HG02798 (cell line): ENCODE data around the gene PCDHGA10.
A peak's percentile ranks its signal among the peaks of the same experiment; 100 is the strongest.
"Not testable (repeated sequence)": the region's sequence is repeated elsewhere in the genome, so short reads cannot be mapped to it uniquely, and the experiment has no call there.

ENCODE experiments used
- ATAC-seq: cut with Tn5 transposase; IDR thresholded peaks from one replicate; pipeline ENCODE4 v1.9.1; 2021; ENCODE audit warnings: mild to moderate bottlenecking; ENCODE audit not compliant: unreplicated experiment, poor library complexity

The PCDHGA10 gene

DNA sequence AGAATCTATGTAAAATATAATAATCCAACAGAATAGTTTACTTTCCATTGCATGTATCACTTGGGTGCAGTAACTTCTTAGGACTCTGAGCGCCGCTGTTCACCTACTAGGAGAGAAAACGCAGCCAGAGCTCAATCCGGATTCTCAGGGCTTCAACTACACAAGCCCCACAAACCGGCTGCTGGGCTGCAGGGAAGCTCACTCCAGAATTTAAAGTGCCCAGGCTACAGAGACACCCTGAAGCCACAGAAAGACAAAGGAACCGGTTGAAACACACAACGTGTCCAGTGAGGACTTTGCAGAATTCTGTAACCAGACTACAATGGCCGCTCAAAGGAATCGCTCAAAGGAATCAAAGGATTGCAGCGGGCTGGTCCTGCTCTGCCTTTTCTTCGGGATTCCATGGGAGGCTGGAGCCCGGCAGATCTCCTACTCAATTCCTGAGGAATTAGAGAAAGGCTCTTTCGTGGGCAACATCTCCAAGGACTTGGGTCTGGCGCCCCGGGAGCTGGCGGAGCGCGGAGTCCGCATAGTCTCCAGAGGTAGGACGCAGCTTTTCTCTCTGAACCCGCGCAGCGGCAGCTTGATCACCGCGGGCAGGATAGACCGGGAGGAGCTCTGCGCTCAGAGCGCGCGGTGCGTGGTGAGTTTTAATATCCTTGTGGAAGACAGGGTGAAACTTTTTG is at the start of gene PCDHGA10:
TSS of gene PCDHGA10 (plus strand) at position 134 of the 686 bp plus-strand sequence. CDS start at position 323, 189 bp downstream.
- ATAC-seq, result peak; percentile 69

DNA sequence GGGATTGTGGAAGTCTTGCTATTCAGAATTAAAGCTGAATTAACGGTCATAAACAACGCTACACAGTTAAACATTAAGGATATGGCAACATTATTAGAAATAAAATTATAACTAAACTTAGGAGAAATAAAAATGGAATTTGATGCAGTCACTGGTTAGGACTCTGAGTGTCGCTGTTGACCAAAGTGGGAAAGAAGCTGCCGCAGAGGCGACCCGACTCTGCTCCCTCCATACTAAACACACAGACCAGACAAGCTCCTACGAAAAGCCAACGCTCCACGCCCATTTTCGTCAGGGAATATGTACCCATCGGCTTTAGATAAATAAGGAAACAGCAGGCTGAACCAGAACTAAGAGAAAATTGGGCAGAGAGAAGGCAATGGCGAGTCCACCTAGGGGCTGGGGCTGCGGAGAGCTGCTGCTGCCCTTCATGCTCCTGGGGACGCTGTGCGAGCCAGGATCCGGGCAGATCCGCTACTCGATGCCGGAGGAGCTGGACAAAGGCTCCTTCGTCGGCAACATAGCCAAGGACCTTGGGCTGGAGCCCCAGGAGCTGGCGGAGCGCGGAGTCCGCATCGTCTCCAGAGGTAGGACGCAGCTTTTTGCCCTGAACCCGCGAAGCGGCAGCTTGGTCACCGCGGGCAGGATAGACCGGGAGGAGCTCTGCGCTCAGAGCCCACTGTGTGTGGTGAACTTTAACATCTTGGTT is 48.7 kb upstream of the PCDHGA10 start, which contains the start of gene PCDHGA5:
TSS of gene PCDHGA5 (plus strand) at position 211 of the 709 bp plus-strand sequence. CDS start at position 380, 169 bp downstream.
- ATAC-seq, result no peak

DNA sequence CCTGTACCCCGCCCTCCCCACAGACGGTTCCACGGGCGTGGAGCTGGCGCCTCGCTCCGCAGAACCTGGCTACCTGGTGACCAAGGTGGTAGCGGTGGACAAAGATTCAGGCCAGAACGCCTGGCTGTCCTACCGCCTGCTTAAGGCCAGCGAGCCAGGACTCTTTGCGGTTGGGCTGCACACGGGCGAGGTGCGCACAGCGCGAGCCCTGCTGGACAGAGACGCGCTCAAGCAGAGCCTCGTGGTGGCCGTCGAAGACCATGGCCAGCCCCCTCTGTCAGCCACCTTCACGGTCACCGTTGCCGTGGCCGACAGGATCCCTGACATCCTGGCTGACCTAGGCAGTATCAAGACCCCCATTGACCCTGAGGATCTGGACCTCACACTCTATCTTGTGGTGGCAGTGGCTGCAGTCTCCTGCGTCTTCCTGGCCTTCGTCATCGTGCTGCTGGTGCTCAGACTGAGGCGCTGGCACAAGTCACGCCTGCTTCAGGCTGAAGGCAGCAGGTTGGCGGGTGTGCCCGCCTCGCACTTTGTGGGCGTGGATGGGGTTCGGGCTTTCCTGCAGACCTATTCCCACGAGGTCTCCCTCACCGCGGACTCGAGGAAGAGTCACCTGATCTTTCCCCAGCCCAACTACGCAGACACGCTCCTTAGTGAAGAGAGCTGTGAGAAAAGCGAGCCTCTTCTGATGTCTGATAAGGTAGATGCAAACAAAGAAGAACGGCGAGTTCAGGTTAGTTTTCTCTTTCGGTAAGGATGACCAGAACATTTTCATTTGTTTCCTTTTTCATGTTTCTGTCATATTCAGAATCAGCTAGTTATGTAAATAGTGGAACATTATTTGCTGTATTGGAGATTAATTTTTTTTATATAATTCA is 46.5 kb upstream of the PCDHGA10 start:
- ATAC-seq, result no peak

DNA sequence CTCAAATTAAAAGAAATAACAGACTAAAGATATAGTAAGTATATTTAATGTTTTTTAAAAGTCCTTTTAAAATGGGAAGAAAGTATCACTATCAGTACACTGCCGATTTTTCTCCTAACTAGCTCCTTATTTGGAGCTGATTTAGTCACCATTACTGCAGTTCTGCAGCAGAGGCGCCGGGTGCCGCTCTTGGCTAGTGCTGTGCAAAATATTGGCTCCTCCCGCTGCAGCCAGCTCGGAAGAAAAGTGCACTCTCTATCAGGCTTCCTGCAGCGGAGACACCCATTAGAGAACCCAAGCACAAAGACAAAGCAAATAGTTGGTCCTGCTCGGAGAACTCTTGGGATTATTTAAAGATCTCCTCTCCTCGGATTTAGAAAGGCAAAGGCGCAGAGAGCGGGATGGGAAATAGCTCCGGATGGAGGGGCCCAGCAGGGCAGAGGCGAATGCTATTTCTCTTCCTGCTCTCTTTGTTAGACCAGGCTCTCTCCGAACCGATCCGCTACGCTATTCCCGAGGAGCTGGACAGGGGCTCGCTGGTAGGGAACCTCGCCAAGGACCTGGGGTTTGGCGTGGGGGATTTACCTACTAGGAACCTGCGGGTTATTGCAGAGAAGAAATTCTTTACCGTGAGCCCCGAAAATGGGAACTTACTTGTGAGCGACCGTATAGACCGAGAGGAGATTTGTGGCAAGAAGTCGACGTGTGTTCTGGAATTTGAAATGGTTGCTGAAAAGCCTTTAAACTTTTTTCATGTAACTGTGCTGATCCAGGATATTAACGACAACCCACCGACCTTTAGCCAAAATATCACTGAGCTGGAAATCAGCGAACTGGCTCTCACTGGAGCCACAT is 42.6 kb upstream of the PCDHGA10 start, which contains the start of gene PCDHGB3:
TSS of gene PCDHGB3 (plus strand) at position 249 of the 855 bp plus-strand sequence. CDS start at position 402, 153 bp downstream.
- ATAC-seq, result peak; percentile 91

DNA sequence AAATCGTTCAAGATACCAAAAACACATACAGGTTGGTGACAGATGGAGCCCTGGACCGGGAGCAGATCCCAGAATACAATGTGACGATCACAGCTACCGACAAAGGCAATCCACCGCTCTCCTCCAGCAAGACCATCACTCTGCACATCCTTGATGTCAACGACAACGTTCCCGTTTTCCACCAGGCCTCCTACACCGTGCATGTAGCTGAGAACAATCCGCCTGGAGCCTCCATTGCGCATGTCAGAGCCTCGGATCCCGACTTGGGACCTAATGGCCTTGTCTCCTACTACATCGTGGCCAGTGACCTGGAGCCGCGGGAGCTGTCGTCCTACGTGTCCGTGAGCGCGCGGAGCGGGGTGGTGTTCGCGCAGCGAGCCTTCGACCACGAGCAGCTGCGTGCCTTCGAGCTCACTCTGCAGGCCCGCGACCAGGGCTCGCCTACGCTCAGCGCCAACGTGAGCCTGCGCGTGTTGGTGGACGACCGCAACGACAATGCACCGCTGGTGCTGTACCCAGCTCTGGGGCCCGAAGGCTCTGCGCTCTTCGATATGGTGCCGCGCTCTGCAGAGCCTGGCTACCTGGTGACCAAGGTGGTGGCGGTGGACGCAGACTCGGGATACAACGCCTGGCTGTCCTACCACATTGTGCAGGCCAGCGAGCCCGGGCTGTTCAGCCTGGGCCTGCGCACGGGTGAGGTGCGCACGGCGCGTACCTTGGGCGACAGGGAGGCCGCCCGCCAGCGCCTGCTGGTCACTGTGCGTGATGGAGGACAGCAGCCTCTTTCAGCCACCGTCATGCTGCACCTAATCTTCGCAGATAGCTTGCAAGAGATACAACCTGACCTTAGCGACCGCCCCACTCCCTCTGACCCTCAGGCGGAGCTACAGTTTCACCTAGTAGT is 41.0 kb upstream of the PCDHGA10 start:
- no peak for ATAC-seq

DNA sequence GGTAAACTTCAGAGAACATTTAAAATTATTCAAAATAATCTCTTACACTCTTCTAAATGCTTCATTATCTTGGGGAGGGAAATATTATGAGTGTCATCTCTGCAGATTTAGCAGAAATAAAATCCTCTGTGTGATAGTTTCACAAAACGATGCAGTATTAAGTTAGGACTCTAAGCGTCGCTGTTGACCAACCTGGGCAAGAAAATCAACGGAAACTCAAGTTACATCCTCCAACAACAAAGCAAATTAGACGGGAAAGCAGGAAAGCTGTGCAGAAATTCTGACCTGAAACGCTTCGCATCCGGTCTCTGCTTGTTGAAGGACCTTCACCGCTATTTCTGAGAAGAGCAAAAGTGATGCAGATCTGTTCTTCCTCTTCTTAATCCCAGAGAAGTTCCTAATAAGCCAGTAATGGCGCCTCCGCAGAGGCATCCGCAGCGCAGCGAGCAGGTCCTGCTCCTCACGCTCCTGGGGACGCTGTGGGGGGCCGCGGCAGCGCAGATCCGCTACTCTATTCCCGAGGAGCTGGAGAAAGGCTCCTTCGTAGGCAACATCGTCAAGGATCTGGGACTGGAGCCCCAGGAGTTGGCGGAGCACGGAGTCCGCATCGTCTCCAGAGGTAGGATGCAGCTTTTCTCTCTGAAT is 39.0 kb upstream of the PCDHGA10 start, which contains the start of gene PCDHGA6:
TSS of gene PCDHGA6 (plus strand) at position 219 of the 645 bp plus-strand sequence. CDS start at position 412, 193 bp downstream.
- ATAC-seq, result no peak

DNA sequence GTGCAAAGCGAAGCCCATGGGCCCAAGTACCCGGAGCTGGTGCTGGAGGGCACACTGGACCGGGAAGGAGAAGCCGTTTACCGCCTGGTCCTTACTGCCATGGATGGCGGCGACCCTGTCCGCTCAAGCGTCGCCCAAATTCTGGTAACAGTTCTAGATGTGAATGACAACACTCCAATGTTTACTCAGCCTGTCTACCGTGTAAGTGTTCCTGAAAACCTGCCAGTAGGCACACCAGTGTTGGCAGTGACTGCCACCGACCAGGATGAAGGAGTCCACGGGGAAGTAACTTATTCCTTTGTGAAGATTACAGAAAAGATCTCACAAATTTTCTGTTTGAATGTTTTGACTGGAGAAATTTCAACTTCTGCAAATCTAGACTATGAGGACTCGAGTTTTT is 38.2 kb upstream of the PCDHGA10 start:
- ATAC-seq, result no peak

DNA sequence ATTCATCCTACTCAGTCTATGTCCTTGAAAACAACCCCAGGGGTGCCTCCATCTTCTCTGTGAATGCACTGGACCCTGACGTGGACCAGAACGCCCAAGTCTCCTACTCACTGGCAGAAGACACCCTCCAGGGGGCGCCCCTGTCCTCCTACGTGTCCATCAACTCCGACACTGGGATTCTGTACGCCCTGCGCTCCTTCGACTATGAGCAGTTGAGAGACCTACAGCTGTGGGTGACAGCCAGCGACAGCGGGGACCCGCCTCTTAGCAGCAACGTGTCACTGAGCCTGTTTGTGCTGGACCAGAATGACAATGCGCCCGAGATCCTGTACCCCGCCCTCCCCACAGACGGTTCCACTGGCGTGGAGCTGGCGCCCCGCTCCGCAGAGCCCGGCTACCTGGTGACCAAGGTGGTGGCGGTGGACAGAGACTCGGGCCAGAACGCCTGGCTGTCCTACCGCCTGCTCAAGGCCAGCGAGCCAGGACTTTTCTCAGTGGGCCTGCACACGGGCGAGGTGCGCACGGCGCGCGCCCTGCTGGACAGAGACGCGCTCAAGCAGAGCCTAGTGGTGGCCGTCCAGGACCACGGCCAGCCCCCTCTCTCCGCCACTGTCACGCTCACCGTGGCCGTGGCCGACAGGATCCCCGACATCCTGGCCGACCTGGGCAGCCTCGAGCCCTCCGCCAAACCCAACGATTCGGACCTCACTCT is 37.2 kb upstream of the PCDHGA10 start:
- not testable (repeated sequence) for ATAC-seq

DNA sequence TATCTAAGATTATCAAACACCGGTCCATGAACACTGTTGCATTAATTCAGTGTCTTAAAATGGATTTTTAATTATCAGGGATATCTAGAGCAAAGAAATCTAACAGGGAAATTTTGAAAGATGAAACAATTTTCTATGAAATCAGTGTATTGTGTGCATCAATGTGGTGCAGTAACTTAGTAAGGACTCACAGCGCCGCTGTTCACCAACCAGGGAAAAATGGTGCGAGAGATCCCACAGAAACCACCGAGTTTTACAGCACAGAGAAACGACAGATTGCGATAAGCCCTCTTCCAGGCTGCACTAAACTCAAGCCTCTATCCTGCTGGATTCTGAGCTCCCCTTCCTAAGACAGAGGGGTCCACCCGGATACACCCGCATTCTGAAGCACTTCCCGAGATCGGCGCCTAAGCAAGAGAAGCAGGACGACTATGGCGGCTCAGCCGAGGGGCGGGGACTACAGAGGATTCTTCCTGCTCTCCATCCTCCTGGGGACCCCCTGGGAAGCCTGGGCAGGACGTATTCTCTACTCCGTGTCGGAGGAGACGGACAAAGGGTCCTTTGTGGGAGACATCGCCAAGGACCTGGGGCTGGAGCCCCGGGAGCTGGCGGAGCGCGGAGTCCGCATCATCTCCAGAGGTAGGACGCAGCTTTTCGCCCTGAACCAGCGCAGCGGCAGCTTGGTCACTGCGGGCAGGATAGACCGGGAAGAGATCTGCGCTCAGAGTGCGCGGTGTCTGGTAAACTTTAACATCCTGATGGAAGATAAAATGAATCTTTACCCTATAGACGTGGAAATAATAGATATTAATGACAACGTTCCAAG is 30.1 kb upstream of the PCDHGA10 start, which contains the start of gene PCDHGA7:
TSS of gene PCDHGA7 (plus strand) at position 274 of the 826 bp plus-strand sequence. CDS start at position 432, 158 bp downstream.
- peak; percentile 52 for ATAC-seq

DNA sequence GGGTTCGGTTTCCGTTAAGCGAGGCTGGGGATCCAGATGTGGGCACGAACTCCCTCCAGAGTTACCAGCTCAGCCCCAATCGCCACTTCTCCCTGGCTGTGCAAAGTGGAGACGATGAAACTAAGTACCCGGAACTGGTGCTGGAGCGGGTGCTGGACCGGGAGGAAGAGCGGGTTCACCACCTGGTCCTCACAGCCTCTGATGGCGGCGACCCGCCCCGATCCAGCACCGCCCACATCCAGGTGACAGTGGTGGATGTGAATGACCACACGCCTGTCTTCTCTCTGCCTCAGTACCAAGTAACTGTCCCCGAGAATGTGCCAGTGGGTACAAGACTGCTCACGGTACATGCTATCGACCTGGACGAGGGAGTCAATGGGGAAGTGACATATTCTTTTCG is 29.4 kb upstream of the PCDHGA10 start:
- ATAC-seq, result no peak

DNA sequence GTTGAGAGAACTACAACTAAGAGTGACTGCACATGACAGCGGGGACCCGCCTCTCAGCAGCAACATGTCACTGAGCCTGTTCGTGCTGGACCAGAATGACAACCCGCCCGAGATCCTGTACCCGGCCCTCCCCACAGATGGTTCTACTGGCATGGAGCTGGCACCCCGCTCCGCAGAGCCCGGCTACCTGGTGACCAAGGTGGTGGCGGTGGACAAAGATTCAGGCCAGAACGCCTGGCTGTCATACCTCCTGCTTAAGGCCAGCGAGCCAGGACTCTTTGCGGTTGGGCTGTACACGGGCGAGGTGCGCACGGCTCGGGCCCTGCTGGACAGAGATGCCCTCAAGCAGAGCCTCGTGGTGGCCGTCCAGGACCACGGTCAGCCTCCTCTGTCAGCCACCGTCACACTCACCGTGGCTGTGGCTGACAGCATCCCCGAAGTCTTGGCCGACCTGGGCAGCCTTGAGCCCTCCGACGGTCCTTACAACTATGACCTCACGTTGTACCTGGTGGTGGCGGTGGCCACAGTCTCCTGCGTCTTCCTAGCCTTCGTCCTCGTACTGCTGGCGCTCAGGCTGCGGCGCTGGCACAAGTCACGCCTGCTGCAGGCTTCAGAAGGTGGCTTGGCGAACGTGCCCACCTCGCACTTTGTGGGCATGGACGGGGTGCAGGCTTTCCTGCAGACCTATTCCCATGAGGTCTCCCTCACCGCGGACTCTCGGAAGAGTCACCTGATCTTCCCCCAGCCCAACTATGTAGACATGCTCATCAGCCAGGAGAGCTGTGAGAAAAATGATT is 28.1 kb upstream of the PCDHGA10 start:
- no peak for ATAC-seq

DNA sequence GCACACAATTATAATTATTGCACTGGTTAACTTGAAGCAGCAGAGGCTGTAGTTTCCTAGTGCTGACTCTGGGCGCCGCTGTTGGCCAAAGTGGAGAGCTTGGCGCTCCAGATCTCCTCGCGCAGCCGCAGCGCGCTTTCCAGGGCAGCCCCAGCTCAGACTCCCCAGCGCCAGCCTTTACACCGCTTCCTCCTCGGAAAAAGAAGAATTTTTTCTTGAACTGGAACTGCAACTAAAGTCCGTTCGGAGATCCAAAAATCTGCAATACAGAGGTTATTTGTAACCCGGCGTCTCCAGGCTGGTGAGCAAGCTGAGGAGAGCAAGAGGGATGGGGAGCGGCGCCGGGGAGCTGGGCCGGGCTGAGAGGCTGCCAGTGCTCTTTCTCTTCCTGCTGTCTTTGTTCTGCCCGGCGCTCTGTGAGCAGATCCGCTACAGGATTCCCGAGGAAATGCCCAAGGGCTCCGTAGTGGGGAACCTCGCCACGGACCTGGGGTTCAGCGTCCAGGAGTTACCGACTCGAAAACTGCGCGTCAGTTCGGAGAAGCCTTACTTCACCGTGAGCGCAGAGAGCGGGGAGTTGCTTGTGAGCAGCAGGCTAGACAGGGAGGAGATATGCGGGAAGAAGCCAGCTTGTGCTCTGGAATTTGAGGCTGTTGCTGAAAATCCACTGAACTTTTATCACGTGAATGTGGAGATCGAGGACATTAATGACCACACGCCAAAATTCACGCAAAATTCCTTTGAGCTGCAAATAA is 25.1 kb upstream of the PCDHGA10 start, which contains the start of gene PCDHGB4:
TSS of gene PCDHGB4 (plus strand) at position 142 of the 755 bp plus-strand sequence. CDS start at position 329, 187 bp downstream.
- ATAC-seq, result peak; percentile 88

DNA sequence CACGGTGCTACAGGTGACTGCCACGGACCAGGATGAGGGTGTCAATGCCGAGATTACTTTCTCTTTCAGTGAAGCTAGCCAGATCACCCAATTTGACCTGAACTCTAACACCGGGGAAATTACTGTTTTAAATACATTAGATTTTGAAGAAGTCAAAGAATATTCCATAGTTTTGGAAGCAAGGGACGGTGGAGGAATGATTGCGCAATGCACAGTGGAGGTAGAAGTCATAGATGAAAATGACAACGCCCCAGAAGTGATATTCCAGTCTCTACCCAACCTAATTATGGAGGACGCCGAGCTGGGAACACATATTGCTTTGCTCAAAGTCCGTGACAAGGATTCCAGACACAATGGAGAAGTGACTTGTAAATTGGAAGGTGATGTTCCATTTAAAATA is 24.1 kb upstream of the PCDHGA10 start:
- ATAC-seq, result no peak

DNA sequence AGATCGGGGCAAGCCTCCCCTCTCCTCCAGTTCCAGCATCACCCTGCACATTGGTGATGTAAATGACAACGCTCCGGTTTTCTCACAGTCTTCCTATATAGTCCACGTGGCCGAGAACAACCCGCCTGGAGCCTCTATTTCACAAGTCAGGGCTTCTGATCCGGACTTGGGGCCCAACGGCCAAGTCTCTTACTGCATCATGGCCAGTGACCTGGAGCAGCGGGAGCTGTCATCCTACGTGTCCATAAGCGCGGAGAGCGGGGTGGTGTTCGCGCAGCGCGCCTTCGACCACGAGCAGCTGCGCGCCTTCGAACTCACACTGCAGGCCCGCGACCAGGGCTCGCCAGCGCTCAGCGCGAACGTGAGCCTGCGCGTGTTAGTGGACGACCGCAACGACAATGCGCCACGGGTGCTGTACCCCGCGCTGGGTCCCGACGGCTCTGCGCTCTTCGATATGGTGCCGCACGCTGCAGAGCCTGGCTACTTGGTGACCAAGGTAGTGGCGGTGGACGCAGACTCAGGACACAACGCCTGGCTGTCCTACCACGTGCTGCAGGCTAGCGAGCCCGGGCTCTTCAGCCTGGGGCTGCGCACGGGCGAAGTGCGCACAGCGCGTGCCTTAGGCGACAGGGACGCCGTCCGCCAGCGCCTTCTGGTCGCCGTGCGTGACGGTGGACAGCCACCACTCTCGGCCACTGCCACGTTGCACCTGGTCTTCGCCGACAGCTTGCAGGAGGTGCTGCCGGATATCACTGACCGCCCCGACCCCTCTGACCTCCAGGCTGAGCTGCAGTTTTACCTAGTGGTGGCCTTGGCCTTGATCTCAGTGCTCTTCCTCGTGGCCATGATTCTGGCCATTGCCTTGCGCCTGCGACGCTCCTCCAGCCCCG is 23.4 kb upstream of the PCDHGA10 start:
- no peak for ATAC-seq
